H1 (cell line): ENCODE results near the gene SSC5D. TPM values are rescaled to one million over a fixed set of nuclear protein-coding genes. Genes with fewer than 3 reads are reported as not detected.

ENCODE experiments used
- CTCF ChIA-PET: fragments of 300-600 bp; sonication (Branson Sonifier 250); formaldehyde crosslinking; loops from one replicate; lab custom pipeline; 2021; ENCODE audit not compliant: partially characterized antibody; lab: Charles Lee
- POLR2A ChIA-PET: fragments of 300-600 bp; sonication (Branson Sonifier 250); formaldehyde crosslinking; loops from one replicate; lab custom pipeline; 2021; ENCODE audit warnings: inconsistent platforms; ENCODE audit not compliant: partially characterized antibody; lab: Charles Lee
- DNase-seq, 2 experiments: peaks; one replicate each; pipeline versions ENCODE4 v3.0.0 to v3.0.0-alpha.2; 2010 to 2022; ENCODE audit warnings: low spot score in 2 of 2, low read depth in 1 of 2, mixed read lengths in 1 of 2
- FAIRE-seq: peaks from 2 replicates; lab custom pipeline; 2011; peaks lifted over from hg19 to GRCh38; lab: Jason Lieb, UNC
- H2AFZ ChIP-seq: 2 replicates; pipeline ENCODE4 v1.8.1; 2012; ENCODE audit warnings: low read length, inconsistent platforms
- H2AK5ac ChIP-seq: 2 replicates; pipeline ENCODE4 v1.6.1; 2013; ENCODE audit warnings: low read depth, low read length
- H2BK120ac ChIP-seq: replicated peaks from 2 replicates; pipeline ENCODE3; 2013; ENCODE audit warnings: low read depth, low read length, inconsistent platforms
- H2BK12ac ChIP-seq: 2 replicates; pipeline ENCODE4 v1.6.1; 2013; ENCODE audit warnings: low read depth, low read length
- H2BK15ac ChIP-seq: 2 replicates; pipeline ENCODE4 v1.6.1; 2013; ENCODE audit warnings: low read length
- H2BK20ac ChIP-seq: 2 replicates; pipeline ENCODE4 v1.6.1; 2013; ENCODE audit warnings: low read length
- H2BK5ac ChIP-seq: 2 replicates; pipeline ENCODE4 v1.6.1; 2013; ENCODE audit warnings: low read depth, low read length
- H3K14ac ChIP-seq: 2 replicates; pipeline ENCODE4 v1.6.1; 2013; ENCODE audit warnings: inconsistent platforms; ENCODE audit not compliant: insufficient read length
- H3K18ac ChIP-seq: 2 replicates; pipeline ENCODE4 v1.6.1; 2013; ENCODE audit warnings: low read length; ENCODE audit errors: extremely low read depth
- H3K23ac ChIP-seq: 2 replicates; pipeline ENCODE4 v1.6.1; 2013; ENCODE audit warnings: inconsistent platforms; ENCODE audit not compliant: insufficient read length
- H3K23me2 ChIP-seq: 2 replicates; pipeline ENCODE4 v1.6.1; 2013; ENCODE audit warnings: low read depth, low read length
- H3K27ac ChIP-seq: 2 replicates; pipeline ENCODE4 v1.6.1; 2011; ENCODE audit warnings: low read depth, low read length, inconsistent platforms
- H3K27me3 ChIP-seq, 4 experiments: replicated peaks in 1 of 4; 1 replicate in 1 of 4; 2 replicates in 3 of 4; pipeline versions ENCODE4 v1.6.1 to v1.8.1; 2011 to 2013; ENCODE audit warnings: low read length in 3 of 4, mild to moderate bottlenecking in 3 of 4, inconsistent platforms in 2 of 4, mixed read lengths in 2 of 4, moderate library complexity in 1 of 4; ENCODE audit not compliant: control insufficient read depth in 3 of 4, insufficient read depth in 3 of 4; ENCODE audit errors: extremely low read depth in 1 of 4
- H3K36me3 ChIP-seq, 4 experiments: 2 replicates each; pipeline versions ENCODE4 v1.6.1 to v1.8.1; 2011 to 2013; ENCODE audit warnings: mild to moderate bottlenecking in 4 of 4, low read length in 3 of 4, moderate library complexity in 2 of 4, control low read depth in 1 of 4, inconsistent platforms in 1 of 4; ENCODE audit not compliant: insufficient read depth in 4 of 4, control insufficient read depth in 2 of 4
- H3K4ac ChIP-seq: replicated peaks from 2 replicates; pipeline ENCODE3; 2013; ENCODE audit warnings: low read length, low read depth, mixed read lengths, inconsistent platforms; ENCODE audit not compliant: insufficient read length
- H3K4me1 ChIP-seq, 4 experiments: replicated peaks in 1 of 4; 1 replicate in 1 of 4; 2 replicates in 3 of 4; pipeline versions ENCODE4 v1.6.1 to v1.8.1; 2011 to 2013; ENCODE audit warnings: low read length in 3 of 4, inconsistent platforms in 2 of 4, mixed read lengths in 1 of 4; ENCODE audit not compliant: insufficient read depth in 4 of 4, control insufficient read depth in 3 of 4
- H3K4me2 ChIP-seq, 2 experiments: 2 replicates each; pipeline versions ENCODE4 v1.6.1 to v1.8.1; 2011 to 2013; ENCODE audit warnings: low read depth in 2 of 2, low read length in 2 of 2, control low read depth in 1 of 2, inconsistent platforms in 1 of 2, mild to moderate bottlenecking in 1 of 2; ENCODE audit not compliant: insufficient read depth in 1 of 2
- H3K4me3 ChIP-seq, 4 experiments: fragments of 200-600, 300-600 bp in 1 of 4; sonication (generic), shearing (Covaris generic), sonication (Bioruptor Twin) in 1 of 4; 2 replicates each; pipeline versions ENCODE4 v1.5.1 to v1.8.1; 2011 to 2016; ENCODE audit warnings: low read length in 4 of 4, low read depth in 3 of 4, control low read depth in 2 of 4, inconsistent platforms in 2 of 4, mild to moderate bottlenecking in 2 of 4, mixed read lengths in 1 of 4, moderate library complexity in 1 of 4; ENCODE audit not compliant: insufficient read depth in 2 of 4; ENCODE audit errors: extremely low read depth in 1 of 4
- H3K56ac ChIP-seq: replicated peaks from 2 replicates; pipeline ENCODE3; 2013; ENCODE audit warnings: low read depth, mild to moderate bottlenecking, mixed read lengths, low read length, inconsistent platforms; ENCODE audit not compliant: insufficient read length
- H3K79me1 ChIP-seq: 2 replicates; pipeline ENCODE4 v1.6.1; 2013; ENCODE audit warnings: low read depth, low read length, control low read depth
- H3K79me2 ChIP-seq, 2 experiments: 2 replicates each; pipeline versions ENCODE4 v1.6.1 to v1.8.1; 2012 to 2013; ENCODE audit warnings: low read length in 2 of 2, mild to moderate bottlenecking in 2 of 2, inconsistent platforms in 1 of 2; ENCODE audit not compliant: insufficient read depth in 2 of 2, control insufficient read depth in 1 of 2
- H3K9ac ChIP-seq, 4 experiments: replicated peaks in 1 of 4; 1 replicate in 1 of 4; 2 replicates in 3 of 4; pipeline versions ENCODE4 v1.6.1 to v1.8.1; 2011 to 2013; ENCODE audit warnings: low read depth in 3 of 4, low read length in 3 of 4, control low read depth in 2 of 4, mild to moderate bottlenecking in 2 of 4, moderate library complexity in 2 of 4, inconsistent platforms in 1 of 4; ENCODE audit errors: extremely low read depth in 1 of 4
- H3K9me3 ChIP-seq, 2 experiments: 2 replicates each; pipeline versions ENCODE4 v1.6.1 to v1.8.1; 2012 to 2013; ENCODE audit warnings: mild to moderate bottlenecking in 2 of 2, moderate library complexity in 2 of 2, control low read depth in 1 of 2, inconsistent platforms in 1 of 2, low read depth in 1 of 2, low read length in 1 of 2, mixed read lengths in 1 of 2; ENCODE audit not compliant: insufficient read depth in 2 of 2
- H4K20me1 ChIP-seq, 2 experiments: replicated peaks in 1 of 2; 2 replicates each; pipeline versions ENCODE3 to v1.8.1; 2011 to 2013; ENCODE audit warnings: inconsistent platforms in 2 of 2, low read length in 2 of 2, mild to moderate bottlenecking in 1 of 2; ENCODE audit not compliant: insufficient read depth in 2 of 2, control insufficient read depth in 1 of 2
- H4K5ac ChIP-seq: 2 replicates; pipeline ENCODE4 v1.6.1; 2013; ENCODE audit warnings: low read length, low read depth, mixed read lengths, inconsistent platforms; ENCODE audit not compliant: insufficient read length
- H4K8ac ChIP-seq: 2 replicates; pipeline ENCODE4 v1.8.0; 2013; ENCODE audit warnings: mild to moderate bottlenecking, moderate library complexity, low read length, inconsistent platforms; ENCODE audit not compliant: insufficient read depth; ENCODE audit errors: extremely low read depth
- H4K91ac ChIP-seq: replicated peaks from 2 replicates; pipeline ENCODE3; 2013; ENCODE audit warnings: low read length, mixed read lengths, inconsistent platforms; ENCODE audit not compliant: insufficient read length
- BRCA1 ChIP-seq: IDR thresholded peaks from 2 replicates; pipeline ENCODE4 v1.6.1; 2012; ENCODE audit warnings: low read depth, low read length, improper control_type of control experiment
- CBX5 ChIP-seq: fragments of 300-800, 300-1000 bp; sonication (generic); IDR thresholded peaks from 2 replicates; pipeline ENCODE4 v1.7.1; 2016; ENCODE audit warnings: antibody characterized with exemption, low read length, low read depth
- CBX8 ChIP-seq: fragments of 300-800, 300-1000 bp; sonication (generic); IDR thresholded peaks from 2 replicates; pipeline ENCODE4 v1.7.1; 2016; ENCODE audit warnings: low read depth, low read length, borderline replicate concordance
- EP300 ChIP-seq, 2 experiments: IDR thresholded peaks; 1 replicate in 1 of 2; 2 replicates in 1 of 2; pipeline ENCODE4 v1.6.1; 2011 to 2012; ENCODE audit warnings: low read depth in 2 of 2, low read length in 2 of 2, mild to moderate bottlenecking in 2 of 2, borderline replicate concordance in 1 of 2, inconsistent platforms in 1 of 2, moderate library complexity in 1 of 2
- KDM5A ChIP-seq: fragments of 200-600 bp; IDR thresholded peaks from 2 replicates; pipeline ENCODE4 v1.7.1; 2012; ENCODE audit warnings: mild to moderate bottlenecking, low read length, inconsistent platforms, mixed read lengths
- POU5F1 ChIP-seq: IDR thresholded peaks from 2 replicates; pipeline ENCODE4 v1.6.1; 2011; ENCODE audit warnings: low read depth, mild to moderate bottlenecking, low read length, moderate library complexity
- SUZ12 ChIP-seq: fragments of 200-600 bp; sonication (generic); IDR thresholded peaks from 2 replicates; pipeline ENCODE4 v1.6.1; 2012; ENCODE audit warnings: mild to moderate bottlenecking, inconsistent platforms, low read length, moderate library complexity, mixed read lengths
- TAF1 ChIP-seq: IDR thresholded peaks from 2 replicates; pipeline ENCODE4 v1.6.1; 2011; ENCODE audit warnings: mild to moderate bottlenecking, low read depth, low read length
- TBP ChIP-seq: IDR thresholded peaks from 2 replicates; pipeline ENCODE4 v1.6.1; 2011; ENCODE audit warnings: low read depth, low read length, improper control_type of control experiment
- TEAD4 ChIP-seq: IDR thresholded peaks from 2 replicates; pipeline ENCODE4 v1.6.1; 2012; ENCODE audit warnings: low read depth, low read length, inconsistent platforms, mixed read lengths
- YY1 ChIP-seq: IDR thresholded peaks from 2 replicates; pipeline ENCODE4 v1.6.1; 2011; ENCODE audit warnings: low read depth, mild to moderate bottlenecking, low read length
- WGBS, 2 experiments: shearing (Covaris generic) in 1 of 2; methylation state at CpG; one replicate each; pipeline versions ENCODE4 v1.1.6 to v1.1.7; 2013 to 2015; ENCODE audit warnings: low lambda C conversion rate in 2 of 2, mixed read lengths in 2 of 2, inconsistent platforms in 1 of 2, low coverage in 1 of 2, missing lambda C conversion rate in 1 of 2; ENCODE audit not compliant: insufficient replicate concordance in 2 of 2, insufficient coverage in 1 of 2, insufficient read length in 1 of 2; ENCODE audit errors: extremely low coverage in 1 of 2, missing lambda C conversion rate in 1 of 2; 5-methylcytosine and 5-hydroxymethylcytosine counted together
- polyA plus RNA-seq, 7 experiments: library from polyadenylated mRNA; depleted of rRNA in 3 of 7; stranded (reverse) in 5 of 7; unstranded in 2 of 7; fragments of >200 nt in 5 of 7; fragments of 200-250 nt in 2 of 7; gene quantifications; 1 replicate in 5 of 7; 2 replicates in 1 of 7; 4 replicates in 1 of 7; pipeline versions ENCODE4 v1.2.1 to v1.2.3, GENCODE V29; 2011 to 2013; ENCODE audit warnings: missing spikeins in 2 of 7, mixed read lengths in 2 of 7
- total RNA-seq: library from RNA; stranded (reverse); fragmentation: NEBNext Ultra II Directional; extraction: Animal tissue kit (Norgen Biotek cat#: 25700); gene quantifications from 2 replicates; pipeline ENCODE4 v1.2.1, GENCODE V29; 2021
- TF ChIP-seq, protein P1 (sequence below): IDR thresholded peaks from 2 replicates; pipeline ENCODE4 v1.6.1; 2012; ENCODE audit warnings: inconsistent platforms

SSC5D gene
- total and polyA plus RNA-seq, 2 of the 8 experiments (the other 6 are each of a cell fraction or from before 2014, with no cell fraction given) = 0.39 to 1.7 TPM

- Histone ChIP-seq H3K14ac (no peak overlapping the region), H3K4ac (no peak overlapping the region), H2BK15ac (no peak overlapping the region), H3K18ac (no peak overlapping the region), H2AK5ac (no peak overlapping the region), H4K5ac (no peak overlapping the region), H3K36me3 (no peaks in the 10 kb centered on the region; a peak in 1 of 8 replicates), H3K56ac (no peak overlapping the region), H3K4me2 (no peak overlapping the region; a peak in 1 of 4 replicates), H3K23ac (no peak overlapping the region), H3K4me3 (no peak overlapping the region), H4K20me1 (peaks cover 0 to 9% of the 10 kb centered on the region in 2 experiments), H3K23me2 (no peaks in the 10 kb centered on the region), H3K27me3 (no peaks in the 10 kb centered on the region), H2BK12ac (no peak overlapping the region), H2AFZ (no peak overlapping the region), H2BK120ac (no peak overlapping the region), H3K79me1 (no peaks in the 10 kb centered on the region), H4K8ac (no peak overlapping the region), H3K4me1 (peaks cover 0 to 9% (median 2%) of the 10 kb centered on the region in 4 experiments; a peak in 3 of 7 replicates), H3K9ac (no peak overlapping the region), H4K91ac (no peak overlapping the region), H3K9me3 (peaks cover 0 to 7% of the 10 kb centered on the region in 2 experiments; a peak in 2 of 4 replicates), H3K79me2 (no peaks in the 10 kb centered on the region), H2BK5ac (no peak overlapping the region), H3K27ac (no peak overlapping the region), H2BK20ac (no peak overlapping the region)
- DNase-seq (no peak), FAIRE-seq (no peak)
- ChIA-PET POLR2A (interaction anchor here (1.1 to 1.5 kb wide), 4 partner anchors 8 to 68 kb away, joined by 3 to 6 read pairs (median 3); no protein-coding TSS in a partner anchor), CTCF (interaction anchor here (1.1 kb wide), 1 partner anchor 21 kb away, joined by 4 read pairs; no protein-coding TSS in a partner anchor)
- 81 to 100% methylated on average over 2 to 24 of the region's 29 CpGs for WGBS, 2 experiments
- TF ChIP-seq, protein P1, sequence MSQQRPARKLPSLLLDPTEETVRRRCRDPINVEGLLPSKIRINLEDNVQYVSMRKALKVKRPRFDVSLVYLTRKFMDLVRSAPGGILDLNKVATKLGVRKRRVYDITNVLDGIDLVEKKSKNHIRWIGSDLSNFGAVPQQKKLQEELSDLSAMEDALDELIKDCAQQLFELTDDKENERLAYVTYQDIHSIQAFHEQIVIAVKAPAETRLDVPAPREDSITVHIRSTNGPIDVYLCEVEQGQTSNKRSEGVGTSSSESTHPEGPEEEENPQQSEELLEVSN = no peak
- TF ChIP-seq YY1 (no peak), CBX8 (no peak), POU5F1 (no peak), EP300 (IDR thresholded peaks at IDR 0.05; ENCODE audit: borderline replicate concordance in 1 of 2, low read depth in 2 of 2, low read length in 2 of 2) (no peak), BRCA1 (no peak), TAF1 (no peak), TBP (no peak), CBX5 (no peak), SUZ12 (no peak), TEAD4 (no peak), KDM5A (no peak)
Measured at GRCh38 chr19:55525289-55526101, 37.3 kb downstream of the SSC5D start.
